Activated CD4-positive, alpha-beta T cell treated with anti-CD3 and anti-CD28 coated beads, Interleukin-2, amount 10 ng/mL, durations not matched to agents 7 days and 5 days (primary cell): ENCODE measurements around the gene MARK2. TPM values are rescaled to one million over a fixed set of nuclear protein-coding genes. Genes with fewer than 3 reads are reported as not detected.
A peak's percentile ranks its signal among the peaks of the same experiment; 100 is the strongest.

Source experiments
- CTCF ChIA-PET: fragments of 350-600 bp; sonication (Branson Sonifier 250); formaldehyde crosslinking; loops from one replicate; lab custom pipeline; 2021; ENCODE audit warnings: antibody characterized with exemption; lab: Charles Lee
- POLR2A ChIA-PET: fragments of 350-600 bp; sonication (Branson Sonifier 250); formaldehyde crosslinking; loops from one replicate; lab custom pipeline; 2021; ENCODE audit warnings: antibody characterized with exemption; lab: Charles Lee
- DNase-seq: peaks from one replicate; pipeline ENCODE4 v3.0.0-alpha.2; 2020
- H3K27ac Mint-ChIP-seq: one replicate; pipeline ENCODE4 v1.8.0; 2021; ENCODE audit warnings: mild to moderate bottlenecking, moderate library complexity, mixed read lengths
- H3K27me3 Mint-ChIP-seq: one replicate; pipeline ENCODE4 v1.8.0; 2021; ENCODE audit warnings: mixed read lengths
- H3K36me3 Mint-ChIP-seq: one replicate; pipeline ENCODE4 v1.8.0; 2021; ENCODE audit warnings: low read depth, mixed read lengths
- H3K4me1 Mint-ChIP-seq: one replicate; pipeline ENCODE4 v1.8.0; 2021; ENCODE audit warnings: mixed read lengths
- H3K4me3 Mint-ChIP-seq: one replicate; pipeline ENCODE4 v1.8.0; 2021; ENCODE audit warnings: mild to moderate bottlenecking, moderate library complexity, mixed read lengths
- H3K9me3 Mint-ChIP-seq: one replicate; pipeline ENCODE4 v1.8.0; 2021; ENCODE audit warnings: mixed read lengths
- total RNA-seq, 2 experiments: library from RNA; stranded (reverse); gene quantifications; one replicate each; pipeline ENCODE4 v1.2.3, GENCODE V29; 2021

Gene MARK2
- total RNA-seq, 2 experiments from 2014 or later = 68.3 to 69.2 TPM

DNA sequence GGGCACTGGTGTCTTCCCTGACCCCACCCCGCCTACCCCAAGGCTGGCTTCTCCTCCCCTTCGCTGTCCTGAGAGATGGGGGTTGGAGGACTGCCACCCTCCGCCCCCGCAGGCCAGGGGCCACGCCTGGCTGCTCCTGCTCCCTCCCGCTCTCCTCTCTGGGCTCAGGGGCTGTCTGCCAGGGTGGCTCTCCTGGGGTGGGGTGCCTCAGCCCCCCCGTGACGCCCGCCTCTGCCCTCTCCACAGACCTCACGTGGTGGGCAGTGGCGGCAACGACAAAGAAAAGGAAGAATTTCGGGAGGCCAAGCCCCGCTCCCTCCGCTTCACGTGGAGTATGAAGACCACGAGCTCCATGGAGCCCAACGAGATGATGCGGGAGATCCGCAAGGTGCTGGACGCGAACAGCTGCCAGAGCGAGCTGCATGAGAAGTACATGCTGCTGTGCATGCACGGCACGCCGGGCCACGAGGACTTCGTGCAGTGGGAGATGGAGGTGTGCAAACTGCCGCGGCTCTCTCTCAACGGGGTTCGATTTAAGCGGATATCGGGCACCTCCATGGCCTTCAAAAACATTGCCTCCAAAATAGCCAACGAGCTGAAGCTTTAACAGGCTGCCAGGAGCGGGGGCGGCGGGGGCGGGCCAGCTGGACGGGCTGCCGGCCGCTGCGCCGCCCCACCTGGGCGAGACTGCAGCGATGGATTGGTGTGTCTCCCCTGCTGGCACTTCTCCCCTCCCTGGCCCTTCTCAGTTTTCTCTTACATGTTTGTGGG is 69.9 kb downstream of the MARK2 start:
- Mint-ChIP-seq H3K36me3 (peaks cover 24% of the 10 kb centered on the region), H3K27ac (no peak overlapping the region), H3K27me3 (no peaks in the 10 kb centered on the region), H3K4me3 (no peak overlapping the region), H3K4me1 (peaks cover 5% of the 10 kb centered on the region), H3K9me3 (no peaks in the 10 kb centered on the region)
- POLR2A ChIA-PET = no interaction called here
- DNase-seq = no peak
- CTCF ChIA-PET = interaction anchor here (1.3 kb wide), 1 partner anchor 9 kb away, joined by 4 read pairs; no protein-coding TSS in a partner anchor

DNA sequence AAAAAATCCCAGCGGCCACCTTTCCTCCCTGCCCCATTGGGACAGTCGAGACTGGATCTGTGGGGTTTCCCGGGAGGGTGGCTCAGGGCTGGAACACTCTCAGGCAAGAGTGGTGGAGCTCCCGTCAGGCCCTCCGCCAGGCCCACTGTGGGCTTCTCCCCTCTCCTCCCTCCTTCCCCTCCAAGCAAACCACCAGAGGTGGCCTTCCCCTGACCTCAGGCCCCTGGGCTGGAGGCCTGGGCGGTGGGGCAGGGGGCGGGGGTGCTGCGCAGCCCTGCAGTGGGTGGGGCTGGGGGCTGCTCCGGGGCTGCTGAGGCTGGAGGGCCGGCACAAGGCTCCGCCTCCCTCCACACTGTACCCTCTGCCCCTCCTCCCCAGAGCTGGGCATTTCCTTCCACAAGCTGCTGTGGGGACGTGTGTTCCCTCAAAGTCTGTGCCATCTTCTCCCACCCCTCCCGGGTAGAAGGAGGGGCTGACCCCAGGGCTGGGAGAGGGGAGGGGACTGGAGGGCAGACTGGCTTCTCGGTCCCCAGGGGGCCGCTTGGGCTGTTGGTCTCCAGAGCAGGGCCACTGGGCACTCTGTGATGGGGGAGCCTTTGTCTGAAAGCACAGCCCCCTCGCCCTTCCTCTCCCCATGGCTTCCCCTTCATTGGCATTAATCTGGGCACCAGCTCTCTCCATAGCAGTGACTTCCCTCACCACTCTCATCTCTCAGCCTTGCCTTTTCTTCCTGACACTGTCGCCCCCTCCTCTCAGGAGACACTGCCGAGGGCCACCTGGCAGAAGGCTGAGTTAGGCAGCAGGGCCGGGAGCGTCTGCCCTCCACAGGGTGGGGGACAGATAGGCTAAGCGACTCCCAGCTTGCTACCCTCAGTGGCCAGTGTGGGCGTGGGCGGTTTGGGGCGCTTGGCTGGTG is 70.9 kb downstream of the MARK2 start:
- Mint-ChIP-seq H3K4me1 (peaks cover 5% of the 10 kb centered on the region), H3K27me3 (peaks cover 1% of the 10 kb centered on the region), H3K4me3 (no peak overlapping the region), H3K9me3 (no peaks in the 10 kb centered on the region), H3K27ac (no peak overlapping the region), H3K36me3 (peaks cover 16% of the 10 kb centered on the region)
- DNase-seq = no peak
- POLR2A ChIA-PET = no interaction called here
- CTCF ChIA-PET = interaction anchor here (1.3 kb wide), 1 partner anchor 10 kb away, joined by 4 read pairs; no protein-coding TSS in a partner anchor

DNA sequence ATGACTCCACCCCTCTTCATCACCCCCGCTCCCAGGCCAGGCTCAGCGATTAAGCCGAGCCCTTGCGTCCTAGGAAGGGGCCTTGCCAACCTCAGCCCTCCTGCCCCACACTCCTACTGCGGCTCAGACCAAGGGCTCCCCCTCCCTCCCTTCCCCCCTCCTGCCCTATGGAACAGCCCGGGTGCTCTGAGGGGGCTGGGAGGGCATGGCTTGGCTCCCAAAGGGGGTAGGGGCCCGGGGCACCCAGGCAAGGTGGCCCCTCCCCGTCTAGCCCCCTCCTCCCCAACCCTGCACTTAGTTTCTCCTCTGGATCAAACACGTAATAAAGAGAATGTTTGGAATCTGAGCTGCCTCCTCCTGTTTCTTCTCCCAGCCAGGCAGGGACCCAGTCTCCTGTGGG is 71.8 kb downstream of the MARK2 start:
- DNase-seq = no peak
- Mint-ChIP-seq H3K4me3 (no peak overlapping the region), H3K27ac (no peak overlapping the region), H3K9me3 (no peaks in the 10 kb centered on the region), H3K27me3 (peaks cover 5% of the 10 kb centered on the region), H3K36me3 (peaks cover 11% of the 10 kb centered on the region), H3K4me1 (peaks cover 7% of the 10 kb centered on the region)
- POLR2A ChIA-PET = no interaction called here
- CTCF ChIA-PET = interaction anchor here (0.9 kb wide), 2 partner anchors 43 to 73 kb away, joined by 3 to 5 read pairs; no protein-coding TSS in a partner anchor

DNA sequence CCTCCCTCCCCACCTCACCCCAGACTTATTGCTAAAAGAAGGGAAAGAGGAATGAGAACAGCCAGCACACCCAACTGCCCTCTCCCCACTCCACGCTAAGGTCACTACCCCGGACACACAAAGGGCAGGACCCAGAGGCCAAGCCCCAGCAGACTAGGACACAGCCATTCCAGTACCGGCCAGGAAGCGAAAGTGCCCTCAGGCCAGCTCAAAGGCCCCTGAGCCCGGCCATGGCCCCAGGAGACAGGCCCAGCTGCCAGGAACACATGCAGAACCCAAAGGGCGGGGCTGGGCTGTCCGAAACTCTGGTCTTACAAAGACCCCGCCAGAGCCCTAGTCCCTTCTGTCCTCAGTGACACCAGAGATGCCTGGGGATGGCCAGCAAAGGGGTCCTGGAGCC is 72.5 kb downstream of the MARK2 start:
- CTCF ChIA-PET = interaction anchor here (0.9 kb wide), 1 partner anchor 44 kb away, joined by 3 read pairs; no protein-coding TSS in a partner anchor
- no peak overlapping the region for H3K27ac Mint-ChIP-seq
- POLR2A ChIA-PET = no interaction called here

DNA sequence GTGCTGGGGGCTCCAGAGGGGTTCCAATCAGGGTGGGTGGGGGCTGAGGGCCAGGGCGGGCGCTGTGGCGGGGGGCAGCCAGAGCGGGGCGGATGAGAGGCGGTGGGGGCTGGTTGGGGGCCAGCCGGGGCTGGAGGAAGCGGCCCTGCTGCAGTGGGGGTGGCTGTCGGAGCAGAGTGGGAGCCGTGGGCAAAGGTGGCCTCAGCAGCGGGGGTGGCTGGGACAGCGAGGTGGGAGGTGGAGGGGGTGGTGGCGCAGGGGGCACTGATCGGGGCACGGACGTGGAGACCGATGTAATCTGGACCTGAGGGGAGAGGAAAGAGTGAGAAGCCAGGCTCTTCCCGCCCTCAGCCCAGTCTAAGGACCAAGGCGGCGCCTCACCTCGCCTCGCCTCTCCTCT is 73.0 kb downstream of the MARK2 start:
- Mint-ChIP-seq H3K27me3 (peaks cover 9% of the 10 kb centered on the region), H3K4me3 (no peak overlapping the region), H3K27ac (no peak overlapping the region), H3K9me3 (no peaks in the 10 kb centered on the region), H3K36me3 (peaks cover 6% of the 10 kb centered on the region), H3K4me1 (peaks cover 8% of the 10 kb centered on the region)
- no peak for DNase-seq
- CTCF ChIA-PET = no interaction called here
- POLR2A ChIA-PET = no interaction called here

More for the DNA sequence above, 72.5 kb downstream of the MARK2 start:
- no peak overlapping the region for H3K4me3 Mint-ChIP-seq
- H3K27me3 Mint-ChIP-seq = peaks cover 9% of the 10 kb centered on the region
- peaks cover 10% of the 10 kb centered on the region for H3K4me1 Mint-ChIP-seq
- no peaks in the 10 kb centered on the region for H3K9me3 Mint-ChIP-seq
- peaks cover 7% of the 10 kb centered on the region for H3K36me3 Mint-ChIP-seq
- DNase-seq = no peak

DNA sequence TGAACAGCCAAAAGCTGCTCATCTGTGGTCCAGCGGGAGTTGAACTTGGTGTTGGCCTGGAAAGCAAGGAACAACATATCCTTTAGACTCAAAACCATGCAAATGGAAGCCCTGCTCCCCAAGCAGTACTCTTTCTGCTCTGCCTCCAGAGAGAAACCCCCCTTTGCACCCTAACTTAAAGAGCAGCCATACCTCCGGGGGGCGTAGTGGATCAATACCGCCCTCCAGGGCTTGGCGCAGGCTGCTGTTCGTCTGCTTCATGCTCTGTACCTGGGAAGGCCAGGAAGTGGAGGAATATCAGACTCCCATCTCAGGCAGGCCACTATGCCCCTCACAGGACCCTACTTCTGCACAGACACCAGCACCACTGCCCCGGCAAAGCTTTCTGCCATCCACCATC is 73.8 kb downstream of the MARK2 start:
- ChIA-PET CTCF (interaction anchor here (1.3 kb wide), 1 partner anchor 9 kb away, joined by 5 read pairs; no protein-coding TSS in a partner anchor), POLR2A (no interaction called here)
- no peak overlapping the region for H3K4me3 Mint-ChIP-seq
- no peak for DNase-seq
- H3K4me1 Mint-ChIP-seq = peaks cover 10% of the 10 kb centered on the region
- H3K36me3 Mint-ChIP-seq = peaks cover 6% of the 10 kb centered on the region
- H3K27ac Mint-ChIP-seq = no peak overlapping the region
- H3K27me3 Mint-ChIP-seq = peaks cover 11% of the 10 kb centered on the region
- H3K9me3 Mint-ChIP-seq = no peaks in the 10 kb centered on the region

DNA sequence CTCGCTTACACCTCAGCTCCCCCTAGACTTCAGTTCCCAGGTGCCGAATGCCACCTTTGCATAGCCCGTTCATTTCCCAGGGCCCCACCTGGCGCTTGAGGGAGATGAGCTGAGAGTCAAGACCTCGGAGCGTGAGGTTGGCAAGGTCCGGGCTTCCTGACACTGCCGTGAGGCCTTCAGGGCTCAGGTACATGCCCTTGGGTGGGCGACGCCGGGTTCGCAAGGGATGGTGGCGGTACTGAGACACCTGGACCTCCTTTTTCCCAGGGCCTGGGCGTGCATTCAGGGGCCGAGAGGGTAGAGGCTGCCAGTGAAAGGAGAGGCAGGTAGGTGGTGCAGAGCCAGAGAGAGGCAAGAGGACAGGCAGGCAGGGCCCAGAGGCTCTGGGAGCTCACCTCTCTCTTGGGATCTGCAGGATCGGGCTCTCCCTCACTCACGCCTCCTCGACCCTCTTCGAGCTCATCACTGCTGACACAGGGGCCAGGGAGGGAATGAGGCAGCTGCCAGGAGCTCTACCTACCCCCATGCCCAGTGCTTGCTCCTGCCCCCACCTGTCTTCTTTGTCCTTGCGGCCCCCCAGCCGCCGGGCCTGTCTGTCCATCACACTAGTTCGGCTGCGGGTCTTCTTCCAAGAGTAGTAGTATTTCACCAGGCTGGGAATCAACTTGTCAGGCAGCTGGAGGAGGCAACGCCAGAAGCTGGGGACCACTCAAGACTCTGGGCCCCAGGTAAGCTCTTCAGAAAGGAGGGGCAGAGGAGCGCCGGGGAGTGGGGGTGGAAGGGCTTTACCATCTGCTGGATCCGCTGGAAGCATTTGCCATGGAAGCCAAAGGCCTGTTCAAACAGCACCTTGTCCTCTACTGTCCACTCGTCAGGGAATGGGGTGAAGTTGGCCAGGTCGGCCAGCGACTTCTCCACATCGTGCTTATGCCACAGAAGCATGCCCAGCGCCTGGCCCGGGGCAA is 75.2 kb downstream of the MARK2 start:
- H3K4me1 Mint-ChIP-seq = peaks cover 15% of the 10 kb centered on the region
- no peaks in the 10 kb centered on the region for H3K9me3 Mint-ChIP-seq
- peaks cover 3% of the 10 kb centered on the region for H3K36me3 Mint-ChIP-seq
- H3K27ac Mint-ChIP-seq = no peak overlapping the region
- peaks cover 17% of the 10 kb centered on the region for H3K27me3 Mint-ChIP-seq
- H3K4me3 Mint-ChIP-seq = no peak overlapping the region
- POLR2A ChIA-PET = interaction anchor here (0.7 kb wide), 1 partner anchor 158 kb away, joined by 3 read pairs; no protein-coding TSS in a partner anchor
- DNase-seq = no peak
- CTCF ChIA-PET = interaction anchor here (0.5 to 1.2 kb wide), 4 partner anchors 9 to 129 kb away, joined by 3 to 4 read pairs (median 3); no protein-coding TSS in a partner anchor

DNA sequence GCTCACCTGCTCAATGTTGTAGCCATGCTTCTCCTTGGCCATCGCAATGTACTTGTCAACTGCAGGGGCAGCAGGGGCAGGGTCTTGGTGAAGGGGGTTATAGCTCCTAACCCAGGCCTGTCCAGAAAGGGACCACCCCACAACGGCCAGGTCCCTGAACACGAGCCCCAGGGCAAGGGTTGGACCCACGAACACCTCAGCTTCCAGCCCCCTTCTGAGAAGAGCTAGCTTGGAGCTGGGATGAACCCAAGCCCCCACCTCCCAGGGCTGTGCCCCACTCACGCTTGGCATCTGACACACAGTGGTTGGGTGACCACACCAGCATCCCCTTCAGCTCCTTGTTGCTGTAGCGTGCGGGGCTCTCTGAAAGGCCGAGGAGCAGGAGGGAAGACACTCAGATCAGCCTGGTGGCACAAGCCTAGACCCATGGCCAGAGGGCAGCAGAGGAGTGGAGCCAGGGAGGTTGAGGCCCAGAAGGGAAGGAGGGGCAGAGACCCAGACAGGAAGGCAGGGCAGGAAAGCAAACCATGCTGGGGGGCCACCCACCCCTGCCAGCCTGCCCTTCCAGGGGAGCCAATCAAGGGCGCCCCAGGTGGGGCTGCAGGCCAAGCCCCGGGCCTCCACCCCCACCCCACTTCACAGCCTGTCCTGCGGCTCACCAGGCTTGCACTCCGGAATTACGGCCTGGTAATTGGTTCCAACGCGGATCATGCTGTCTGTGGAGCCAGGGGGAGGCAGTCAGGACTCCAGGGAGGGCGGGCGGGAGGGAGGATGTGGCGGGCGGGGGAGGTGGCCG is 76.2 kb downstream of the MARK2 start:
- Mint-ChIP-seq H3K27ac (no peak overlapping the region), H3K4me1 (peaks cover 15% of the 10 kb centered on the region), H3K9me3 (no peaks in the 10 kb centered on the region), H3K36me3 (peaks cover 3% of the 10 kb centered on the region), H3K4me3 (no peak overlapping the region), H3K27me3 (peaks cover 17% of the 10 kb centered on the region)
- ChIA-PET POLR2A (no interaction called here), CTCF (interaction anchor here (0.8 to 1.3 kb wide), 5 partner anchors 8 to 78 kb away, joined by 3 to 4 read pairs (median 3); no protein-coding TSS in a partner anchor)
- no peak for DNase-seq

DNA sequence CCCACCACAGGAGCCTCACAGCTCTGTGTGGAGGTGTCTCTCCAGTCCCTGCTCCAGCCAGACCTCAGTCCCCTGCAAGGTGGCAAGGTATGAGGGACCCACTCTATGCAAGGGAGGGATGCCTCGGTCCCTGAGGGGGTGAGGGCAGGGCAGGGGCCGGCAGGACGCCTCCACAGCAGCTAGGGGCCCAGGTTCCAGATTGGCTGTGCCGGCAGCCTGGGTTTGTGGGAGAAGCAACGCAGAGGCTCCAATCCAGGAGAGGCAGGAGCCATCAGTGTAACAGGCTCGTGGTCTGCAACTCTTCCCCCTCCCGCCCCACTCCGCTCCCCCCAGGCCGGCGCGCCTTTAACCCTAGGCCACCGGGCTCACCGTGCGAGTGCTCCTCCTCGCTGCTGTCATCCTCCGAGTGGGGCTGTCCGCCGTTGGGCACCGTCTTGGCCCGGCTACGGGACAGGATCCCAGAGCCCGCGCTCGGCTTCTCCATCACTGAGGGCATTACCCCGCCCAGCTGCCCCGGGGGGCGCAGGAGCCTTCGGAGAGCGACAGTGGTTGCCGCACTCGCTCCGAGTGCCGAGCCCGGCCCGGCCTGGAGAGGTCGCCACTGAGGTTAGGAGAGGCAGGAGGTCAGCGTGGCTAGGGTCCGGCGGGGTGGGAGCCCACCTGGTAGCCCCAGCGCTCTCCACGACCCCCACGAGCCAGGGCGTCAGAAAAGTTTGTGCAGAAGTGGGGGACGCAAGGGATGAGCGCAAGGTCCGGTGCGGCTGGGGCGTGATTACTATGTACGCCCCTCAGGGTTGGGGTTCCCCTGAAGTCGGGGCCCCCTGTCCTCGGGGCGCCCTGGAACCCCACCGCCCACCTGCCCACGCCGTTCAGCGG is 77.3 kb downstream of the MARK2 start:
- H3K27ac Mint-ChIP-seq = no peak overlapping the region
- peak overlapping the region; percentile 71 for H3K4me3 Mint-ChIP-seq
- H3K9me3 Mint-ChIP-seq = no peaks in the 10 kb centered on the region
- H3K4me1 Mint-ChIP-seq = peaks cover 12% of the 10 kb centered on the region
- POLR2A ChIA-PET = no interaction called here
- H3K27me3 Mint-ChIP-seq = peaks cover 19% of the 10 kb centered on the region
- CTCF ChIA-PET = interaction anchor here (1.0 to 1.4 kb wide), 5 partner anchors 9 to 47 kb away, joined by 3 to 5 read pairs (median 4); no protein-coding TSS in a partner anchor
- DNase-seq = peak; percentile 33
- no peaks in the 10 kb centered on the region for H3K36me3 Mint-ChIP-seq

DNA sequence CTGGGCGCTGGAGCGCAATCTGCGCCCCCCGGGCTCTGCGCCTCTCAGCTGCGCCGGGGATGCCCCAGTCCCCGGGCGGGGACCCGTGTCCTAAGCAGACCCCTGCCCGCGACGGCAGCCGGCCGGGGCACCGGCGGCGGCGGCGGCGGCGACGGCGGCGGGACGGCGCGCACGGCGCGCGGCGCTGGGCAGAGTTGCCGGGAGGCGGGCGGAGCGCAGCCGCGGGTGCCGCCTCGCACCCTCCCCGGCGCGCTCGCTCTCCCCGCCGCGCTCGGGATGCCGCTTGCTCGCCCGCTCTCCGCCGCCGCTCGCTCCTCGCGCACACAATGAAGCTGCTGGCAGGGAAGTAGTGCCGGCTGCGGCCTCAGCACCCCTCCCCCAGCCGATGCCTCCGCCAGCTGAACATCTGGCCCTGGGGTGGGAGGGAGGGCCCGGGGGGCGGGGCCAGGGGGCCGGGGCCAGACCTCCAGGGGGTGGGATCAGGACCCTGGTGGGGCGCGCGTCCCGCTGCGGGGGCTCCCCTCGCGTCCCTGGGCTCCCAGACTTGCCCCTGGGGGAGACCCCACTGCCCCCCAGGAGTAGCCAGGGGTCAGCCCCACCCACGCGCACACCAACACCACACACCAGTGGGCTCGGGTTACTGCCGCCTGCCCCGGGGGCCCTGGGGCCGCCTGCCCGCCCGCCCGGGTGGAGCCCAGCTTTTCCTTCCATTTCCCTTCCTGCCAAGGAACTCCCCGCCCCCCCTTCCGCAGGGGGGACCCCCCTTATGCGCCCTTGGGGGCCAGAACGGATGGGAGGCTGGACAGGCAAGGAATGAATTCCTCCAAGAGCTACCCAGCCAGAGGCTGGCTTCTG is 78.2 kb downstream of the MARK2 start, which contains the start of gene RCOR2:
TSS of gene RCOR2 (minus strand) at position 328 of the 855 bp plus-strand sequence. CDS start 708 bp downstream, outside the sequence.
- H3K27me3 Mint-ChIP-seq = peaks cover 19% of the 10 kb centered on the region
- ChIA-PET CTCF (interaction anchor here (0.9 to 1.4 kb wide), 5 partner anchors 17 to 48 kb away, joined by 3 to 5 read pairs (median 3); no protein-coding TSS in a partner anchor), POLR2A (no interaction called here)
- peaks cover 12% of the 10 kb centered on the region for H3K4me1 Mint-ChIP-seq
- no peaks in the 10 kb centered on the region for H3K9me3 Mint-ChIP-seq
- H3K4me3 Mint-ChIP-seq = peak within 1 kb of the TSS; percentile 71
- peak within 1 kb of the TSS; percentile 36 for H3K27ac Mint-ChIP-seq
- DNase-seq = peak; percentile 59
- H3K36me3 Mint-ChIP-seq = no peaks in the 10 kb centered on the region
